OCI-LY1 (cell line): ENCODE measurements around the gene TOR2A.
"Not testable (repeated sequence)": the region's sequence is repeated elsewhere in the genome, so short reads cannot be mapped to it uniquely, and the experiment has no call there.

ENCODE experiments used
- H2AFZ ChIP-seq: fragments of 200-600 bp; sonication (generic), shearing (Covaris generic); 2 replicates; pipeline ENCODE4 v1.6.0; 2014; ENCODE audit warnings: antibody characterized with exemption, mild to moderate bottlenecking, low read length
- H3F3A ChIP-seq: fragments of 200-600 bp; sonication (generic), shearing (Covaris generic); 2 replicates; pipeline ENCODE4 v1.6.0; 2014; ENCODE audit warnings: mild to moderate bottlenecking, antibody characterized with exemption, low read length, moderate library complexity; ENCODE audit not compliant: insufficient read depth
- H3K27ac ChIP-seq: fragments of 200-600 bp; sonication (generic); 2 replicates; pipeline ENCODE4 v1.5.1; 2014; ENCODE audit warnings: low read length, mixed run types, mild to moderate bottlenecking, low read depth; ENCODE audit not compliant: poor library complexity, severe bottlenecking
- H3K27me3 ChIP-seq: fragments of 200-600 bp; sonication (generic); 2 replicates; pipeline ENCODE4 v1.6.0; 2014; ENCODE audit warnings: antibody characterized with exemption, mild to moderate bottlenecking, low read length, moderate library complexity; ENCODE audit not compliant: insufficient read depth
- H3K36me3 ChIP-seq: fragments of 200-600 bp; sonication (generic); 2 replicates; pipeline ENCODE4 v1.6.1; 2014; ENCODE audit warnings: mild to moderate bottlenecking, antibody characterized with exemption, low read length, moderate library complexity, mixed read lengths; ENCODE audit not compliant: insufficient read depth
- H3K4me1 ChIP-seq: fragments of 200-600 bp; sonication (generic); 2 replicates; pipeline ENCODE4 v1.5.1; 2014; ENCODE audit warnings: mild to moderate bottlenecking, low read length, moderate library complexity; ENCODE audit not compliant: insufficient read depth, severe bottlenecking
- H3K4me2 ChIP-seq: fragments of 200-600 bp; sonication (generic), shearing (Covaris generic); 2 replicates; pipeline ENCODE4 v1.6.1; 2014; ENCODE audit warnings: low read length
- H3K4me3 ChIP-seq: fragments of 200-600 bp; sonication (generic); 2 replicates; pipeline ENCODE4 v1.5.1; 2014; ENCODE audit warnings: low read length, low read depth, mild to moderate bottlenecking, mixed read lengths; ENCODE audit not compliant: poor library complexity, severe bottlenecking
- H3K79me2 ChIP-seq: fragments of 200-600 bp; shearing (Covaris generic); 2 replicates; pipeline ENCODE4 v1.6.1; 2016; ENCODE audit warnings: mixed run types, low read length, mixed read lengths; ENCODE audit not compliant: insufficient read depth
- H3K9ac ChIP-seq: fragments of 200-600 bp; sonication (generic), shearing (Covaris generic); 2 replicates; pipeline ENCODE4 v1.6.1; 2014; ENCODE audit warnings: mild to moderate bottlenecking, low read length, mixed read lengths
- H3K9me2 ChIP-seq: fragments of 200-600 bp; sonication (generic), shearing (Covaris generic); 2 replicates; pipeline ENCODE4 v1.6.1; 2014; ENCODE audit warnings: low read depth, mild to moderate bottlenecking, low read length, mixed read lengths
- H3K9me3 ChIP-seq: fragments of 200-600 bp; shearing (Covaris generic); 2 replicates; pipeline ENCODE4 v1.6.1; 2014; ENCODE audit warnings: low read length, mixed read lengths
- H4K20me1 ChIP-seq: fragments of 200-600 bp; sonication (generic), shearing (Covaris generic); 2 replicates; pipeline ENCODE4 v1.6.0; 2016; ENCODE audit warnings: mild to moderate bottlenecking, low read length; ENCODE audit not compliant: insufficient read depth
- CTCF ChIP-seq: fragments of 200-600 bp; sonication (generic), shearing (Covaris generic); IDR thresholded peaks from 2 replicates; pipeline ENCODE4 v1.5.1; 2017; ENCODE audit warnings: mild to moderate bottlenecking, antibody characterized with exemption, low read length, moderate library complexity, mixed read lengths
- EZH2 ChIP-seq: fragments of 200-600 bp; sonication (generic), shearing (Covaris generic); IDR thresholded peaks from 2 replicates; pipeline ENCODE4 v1.8.0; 2017; ENCODE audit warnings: borderline replicate concordance, mixed run types, mild to moderate bottlenecking, antibody characterized with exemption, low read length, moderate library complexity, mixed read lengths

Gene TOR2A

GRCh38 chr9:127761491-127761956 is 26.4 kb upstream of the TOR2A start:
- Histone ChIP-seq H3K9ac (no peak overlapping the region), H3K27ac (no peak overlapping the region)

GRCh38 chr9:127761061-127761460 is 26.0 kb upstream of the TOR2A start:
- H3K4me2 ChIP-seq, result no peak overlapping the region
- H3K9me2 ChIP-seq, result no peaks in the 10 kb centered on the region
- H4K20me1 ChIP-seq, result no peaks in the 10 kb centered on the region
- H2AFZ ChIP-seq, result no peak overlapping the region
- no peaks in the 10 kb centered on the region for H3K4me1 ChIP-seq
- H3K4me3 ChIP-seq, result no peak overlapping the region
- no peak overlapping the region for H3K27ac ChIP-seq
- H3K36me3 ChIP-seq, result no peaks in the 10 kb centered on the region
- H3F3A ChIP-seq, result no peaks in the 10 kb centered on the region
- H3K79me2 ChIP-seq, result no peaks in the 10 kb centered on the region
- no peaks in the 10 kb centered on the region for H3K27me3 ChIP-seq
- no peaks in the 10 kb centered on the region for H3K9me3 ChIP-seq
- TF ChIP-seq EZH2 (no peak), CTCF (no peak)
- H3K9ac ChIP-seq, result no peak overlapping the region

More at GRCh38 chr9:127761491-127761956, 26.4 kb upstream of the TOR2A start:
- H3K4me3 ChIP-seq, result no peak overlapping the region
- no peaks in the 10 kb centered on the region for H3K79me2 ChIP-seq
- no peaks in the 10 kb centered on the region for H3K9me2 ChIP-seq
- no peak overlapping the region for H2AFZ ChIP-seq
- H3F3A ChIP-seq, result no peaks in the 10 kb centered on the region
- H3K36me3 ChIP-seq, result no peaks in the 10 kb centered on the region
- no peaks in the 10 kb centered on the region for H4K20me1 ChIP-seq
- H3K4me1 ChIP-seq, result no peaks in the 10 kb centered on the region
- H3K27me3 ChIP-seq, result no peaks in the 10 kb centered on the region
- TF ChIP-seq EZH2 (no peak), CTCF (no peak)
- H3K9me3 ChIP-seq, result no peaks in the 10 kb centered on the region
- H3K4me2 ChIP-seq, result no peak overlapping the region

- Histone ChIP-seq H3K9me3 (no peaks in the 10 kb centered on the region), H3K4me2 (no peak overlapping the region), H3K27me3 (no peaks in the 10 kb centered on the region), H3K4me3 (no peak overlapping the region), H3K9me2 (no peaks in the 10 kb centered on the region), H3K9ac (no peak overlapping the region), H3K4me1 (no peaks in the 10 kb centered on the region), H3K79me2 (no peaks in the 10 kb centered on the region), H4K20me1 (no peaks in the 10 kb centered on the region), H3K27ac (no peak overlapping the region), H3K36me3 (no peaks in the 10 kb centered on the region), H3F3A (no peaks in the 10 kb centered on the region), H2AFZ (no peak overlapping the region)
- TF ChIP-seq EZH2 (no peak), CTCF (no peak)
These were observed 23.7 kb upstream of the TOR2A start for GRCh38 chr9:127758843-127759242.

- not testable (repeated sequence) for H3F3A ChIP-seq, H3K4me3 ChIP-seq, H3K36me3 ChIP-seq, H3K9me3 ChIP-seq, H2AFZ ChIP-seq, H3K27me3 ChIP-seq, H3K9me2 ChIP-seq, H3K4me2 ChIP-seq, H3K27ac ChIP-seq, H4K20me1 ChIP-seq, H3K4me1 ChIP-seq, H3K9ac ChIP-seq, H3K79me2 ChIP-seq
These were observed 21.7 kb upstream of the TOR2A start for GRCh38 chr9:127756776-127757175.
